HG03342 (cell line): Measurements from ENCODE around the gene DCAF12L2.
A peak's percentile ranks its signal among the peaks of the same experiment; 100 is the strongest.
"Not testable (repeated sequence)": the region's sequence is repeated elsewhere in the genome, so short reads cannot be mapped to it uniquely, and the experiment has no call there.

Experiments
- ATAC-seq: cut with Tn5 transposase; IDR thresholded peaks from one replicate; pipeline ENCODE4 v1.9.1; 2021; ENCODE audit warnings: mild to moderate bottlenecking, moderate library complexity; ENCODE audit not compliant: unreplicated experiment

The DCAF12L2 gene

DNA sequence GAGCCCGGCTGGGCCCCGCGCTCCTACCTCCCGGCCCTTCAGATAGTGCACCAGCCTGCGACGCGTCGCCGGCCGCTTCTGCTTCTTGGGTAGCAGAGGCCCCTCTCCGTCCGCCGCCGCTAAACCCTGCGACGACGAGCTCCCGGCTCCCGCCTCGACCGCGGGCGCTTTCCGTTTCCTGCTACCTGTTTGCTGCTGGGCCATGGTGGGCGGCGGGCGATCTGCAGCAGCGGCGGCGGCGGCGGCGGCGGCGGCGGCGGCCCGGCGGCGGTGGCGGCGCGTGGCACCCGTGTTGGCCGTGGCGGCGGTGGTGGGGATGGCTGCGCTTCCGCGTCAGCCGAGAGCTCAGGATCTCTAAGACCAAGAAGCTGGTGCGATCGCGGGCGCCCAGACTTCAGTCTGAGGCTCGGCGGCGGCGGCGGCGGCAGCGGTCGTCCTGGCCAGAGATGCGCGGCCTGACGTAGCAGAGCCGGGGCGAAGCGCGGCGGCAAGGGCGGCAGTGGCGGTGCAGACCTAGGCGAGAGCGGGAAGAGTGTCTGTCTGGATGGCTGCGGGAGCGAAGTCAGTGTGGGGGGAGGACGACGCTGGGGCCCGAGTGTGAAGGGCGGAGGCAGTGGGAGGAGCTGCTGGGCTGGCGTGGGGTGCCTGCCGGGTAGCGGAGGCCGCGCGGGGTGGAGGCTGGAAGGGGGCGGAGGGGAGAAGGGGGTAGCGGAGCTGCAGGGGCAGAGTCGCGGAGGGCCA lies at the start of gene DCAF12L2:
Gene DCAF12L2 (minus strand): TSS at position 569 of the 741 bp plus-strand sequence. CDS start 365 bp downstream, at position 204.
- ATAC-seq: no peak

- ATAC-seq: not testable (repeated sequence)
These were observed 24.8 kb upstream of the DCAF12L2 start for GRCh38 chrX:126190888-126191287.

- no peak for ATAC-seq
These were observed 11.2 kb upstream of the DCAF12L2 start for GRCh38 chrX:126177133-126177840.

DNA sequence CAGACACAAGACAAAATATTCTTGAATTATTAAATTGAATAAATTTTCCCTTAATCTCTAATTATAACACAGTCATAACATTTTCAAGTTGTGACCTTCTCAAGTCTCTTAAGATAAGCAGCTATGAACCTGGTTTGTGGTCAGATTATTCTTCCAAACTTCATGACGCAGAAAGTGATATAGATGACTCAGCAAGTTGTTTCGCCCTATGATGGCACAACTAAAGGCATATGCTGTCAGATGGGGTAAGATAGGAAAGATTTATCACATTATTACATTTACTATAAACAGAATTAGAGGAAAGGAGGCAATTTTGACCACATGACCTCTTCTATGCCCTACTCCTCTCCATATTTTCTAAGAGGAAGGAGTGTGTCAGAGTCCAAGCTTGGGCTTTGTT lies 4.6 kb upstream of the DCAF12L2 start:
- ATAC-seq: no peak

GRCh38 chrX:126167560-126167959 lies 1.5 kb upstream of the DCAF12L2 start:
- ATAC-seq: no peak

DNA sequence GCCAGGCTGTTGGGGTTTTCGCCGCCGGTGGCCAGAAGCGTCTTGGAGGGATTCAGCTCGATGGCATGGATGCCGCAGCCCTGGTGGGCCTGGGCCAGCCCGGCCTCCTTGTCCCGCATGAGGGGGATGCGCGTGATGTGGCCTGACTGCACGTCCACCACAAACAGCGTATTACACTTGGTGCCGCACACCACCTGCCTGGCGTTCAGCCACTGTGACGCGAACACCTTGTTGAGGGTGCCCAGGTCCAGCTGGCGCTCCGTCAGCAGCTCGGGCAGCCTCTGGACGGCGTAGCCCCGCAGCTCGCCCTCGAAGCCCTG lies 728 bp downstream of the DCAF12L2 start:
- ATAC-seq: no peak

DNA sequence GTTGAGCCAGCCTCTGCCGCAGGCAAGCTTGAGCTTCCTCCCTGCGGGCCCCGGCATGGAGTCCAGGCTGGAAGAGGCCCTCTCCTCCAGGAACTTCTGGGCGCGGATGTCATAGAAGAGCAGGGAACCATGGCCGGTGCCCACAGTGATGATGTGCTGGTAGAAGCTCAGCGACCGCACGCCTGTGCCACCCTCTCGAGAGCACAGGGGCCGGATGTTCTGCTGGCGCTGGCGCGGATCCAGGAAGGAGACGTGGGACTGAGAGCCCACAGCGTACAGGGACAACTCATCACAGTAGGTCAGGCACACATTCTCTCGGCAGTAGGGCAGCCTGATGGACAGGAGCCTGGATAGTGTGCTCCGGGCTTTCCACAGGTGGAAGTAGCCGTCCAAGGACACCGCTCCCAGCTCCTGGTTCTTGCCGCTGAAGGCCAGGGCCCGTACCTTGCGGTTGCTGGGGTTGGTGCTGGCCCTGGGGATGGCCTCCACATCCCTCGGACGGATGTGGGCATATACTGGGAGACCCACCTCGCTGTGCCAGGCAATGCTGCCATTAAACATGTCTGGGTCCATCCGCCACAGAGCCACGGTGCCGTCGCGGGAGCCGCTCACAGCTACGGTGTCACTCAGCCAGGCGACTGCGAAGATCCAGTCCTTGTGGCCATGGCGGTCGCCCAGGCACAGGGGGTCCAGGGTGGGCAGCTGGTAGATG lies 1.2 kb downstream of the DCAF12L2 start:
- ATAC-seq: no peak

GRCh38 chrX:126164226-126164625 lies 1.9 kb downstream of the DCAF12L2 start:
- ATAC-seq: no peak

DNA sequence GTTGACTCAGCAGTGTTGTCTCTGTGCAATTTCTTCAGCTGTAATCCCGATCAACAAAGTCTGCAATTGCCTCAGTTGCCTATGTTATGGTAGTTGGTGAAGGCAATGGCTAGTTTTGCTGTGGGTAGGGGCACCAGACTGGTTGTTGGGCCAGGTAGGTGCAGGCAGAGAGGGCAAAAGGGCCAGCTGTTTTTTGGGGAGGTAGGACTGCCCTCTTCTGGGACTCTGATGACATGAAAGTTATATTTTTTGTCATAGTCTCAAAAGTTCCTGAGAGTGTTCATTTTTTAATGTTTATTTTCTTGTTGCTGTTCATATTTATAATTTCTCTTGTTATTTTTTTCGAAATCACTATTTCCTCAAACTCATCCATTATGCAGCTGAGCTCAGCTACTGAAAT lies 25.1 kb downstream of the DCAF12L2 start:
- no peak for ATAC-seq

GRCh38 chrX:126137899-126138298 lies 28.2 kb downstream of the DCAF12L2 start:
- ATAC-seq: peak; percentile 90

DNA sequence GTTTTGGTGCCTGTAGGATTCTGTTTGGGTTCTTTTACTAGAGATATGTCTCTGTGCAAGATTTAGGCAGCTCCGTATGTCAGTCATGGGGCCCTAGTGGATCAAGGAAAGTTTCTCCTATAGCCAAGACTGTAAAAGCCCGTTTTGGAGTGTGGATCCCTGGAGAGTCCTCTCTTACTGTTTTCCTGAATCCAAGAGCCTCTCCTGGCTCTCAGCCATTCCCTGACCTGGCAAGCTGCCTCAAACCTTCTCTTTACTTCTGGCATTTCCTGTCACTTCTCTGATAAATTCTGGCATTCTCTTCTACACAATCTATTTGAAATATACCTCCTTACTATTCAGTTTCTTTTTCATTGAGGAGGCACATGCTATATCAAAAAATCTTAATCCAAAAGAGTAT lies 41.4 kb downstream of the DCAF12L2 start:
- no peak for ATAC-seq
